PC-3 (cell line): ENCODE measurements around the gene RPL6.

Source experiments
- CTCF ChIP-seq: fragments of 300-600 bp; sonication (generic); conservative IDR thresholded peaks from 2 replicates; pipeline ENCODE4 v1.5.1; 2017; ENCODE audit warnings: antibody characterized with exemption, low read depth, mild to moderate bottlenecking, low read length
- EZH2 ChIP-seq: fragments of 300-600 bp; sonication (generic); IDR thresholded peaks from one replicate; pipeline ENCODE4 v1.6.1; 2017; ENCODE audit warnings: antibody characterized with exemption, mild to moderate bottlenecking, low read length; ENCODE audit not compliant: unreplicated experiment
- EZH2phosphoT487 ChIP-seq: fragments of 300-600 bp; sonication (generic); IDR thresholded peaks from 2 replicates; pipeline ENCODE4 v1.6.1; 2018; ENCODE audit warnings: mild to moderate bottlenecking, antibody characterized with exemption, low read length, borderline replicate concordance

- TF ChIP-seq CTCF (no peak), EZH2phosphoT487 (no peak), EZH2 (no peak)
Observed at GRCh38 chr12:112421363-112421762, 12.0 kb upstream of the RPL6 start.
